Sigmoid colon (tissue), 4 donors: ENCODE results near the gene P3R3URF.

Source experiments
- EP300 ChIP-seq, 4 donors: sonication (generic); formaldehyde crosslinking; IDR thresholded peaks; one replicate each; pipeline ENCODE4 v1.6.1; 2017; ENCODE audit warnings: antibody characterized with exemption in 4 of 4
- POLR2A ChIP-seq, 2 donors: fragments of 450-650 bp; IDR thresholded peaks; one replicate each; pipeline ENCODE4 v1.6.1; 2016; ENCODE audit warnings: antibody characterized with exemption in 2 of 2, mild to moderate bottlenecking in 2 of 2, moderate library complexity in 2 of 2
- TF ChIP-seq, protein P1 (sequence below), 4 experiments: fragments of 450-650 bp in 3 of 4; fragments of 200-600 bp in 1 of 4; IDR thresholded peaks; one replicate each; pipeline ENCODE4 v1.5.1; 2016 to 2019; ENCODE audit warnings: antibody characterized with exemption in 4 of 4, mild to moderate bottlenecking in 3 of 4, moderate library complexity in 2 of 4

DNA sequence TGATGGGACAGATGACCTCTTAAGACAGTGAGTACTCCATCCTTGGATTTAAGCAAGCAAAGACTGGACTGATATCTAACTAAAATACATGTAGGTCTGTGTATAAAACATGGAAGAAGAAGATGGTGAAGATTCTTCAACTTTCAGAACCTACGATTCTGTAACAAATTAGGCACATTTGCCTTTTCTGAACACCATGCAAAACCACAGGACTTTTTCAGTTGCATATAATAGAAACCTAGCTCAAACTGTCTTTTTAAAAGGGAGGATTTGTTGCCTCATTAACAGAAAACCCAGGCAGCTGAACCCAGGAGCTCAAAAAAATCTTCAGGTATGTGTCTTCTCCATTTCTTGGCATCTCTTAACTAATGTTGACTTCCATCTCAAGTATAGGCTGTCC lies 16.1 kb downstream of the P3R3URF start:
- TF ChIP-seq, protein P1, sequence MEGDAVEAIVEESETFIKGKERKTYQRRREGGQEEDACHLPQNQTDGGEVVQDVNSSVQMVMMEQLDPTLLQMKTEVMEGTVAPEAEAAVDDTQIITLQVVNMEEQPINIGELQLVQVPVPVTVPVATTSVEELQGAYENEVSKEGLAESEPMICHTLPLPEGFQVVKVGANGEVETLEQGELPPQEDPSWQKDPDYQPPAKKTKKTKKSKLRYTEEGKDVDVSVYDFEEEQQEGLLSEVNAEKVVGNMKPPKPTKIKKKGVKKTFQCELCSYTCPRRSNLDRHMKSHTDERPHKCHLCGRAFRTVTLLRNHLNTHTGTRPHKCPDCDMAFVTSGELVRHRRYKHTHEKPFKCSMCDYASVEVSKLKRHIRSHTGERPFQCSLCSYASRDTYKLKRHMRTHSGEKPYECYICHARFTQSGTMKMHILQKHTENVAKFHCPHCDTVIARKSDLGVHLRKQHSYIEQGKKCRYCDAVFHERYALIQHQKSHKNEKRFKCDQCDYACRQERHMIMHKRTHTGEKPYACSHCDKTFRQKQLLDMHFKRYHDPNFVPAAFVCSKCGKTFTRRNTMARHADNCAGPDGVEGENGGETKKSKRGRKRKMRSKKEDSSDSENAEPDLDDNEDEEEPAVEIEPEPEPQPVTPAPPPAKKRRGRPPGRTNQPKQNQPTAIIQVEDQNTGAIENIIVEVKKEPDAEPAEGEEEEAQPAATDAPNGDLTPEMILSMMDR (IDR thresholded peaks at IDR 0.05) = no peak
- TF ChIP-seq EP300 (IDR thresholded peaks at IDR 0.05) (no peak), POLR2A (IDR thresholded peaks at IDR 0.05) (no peak)
